GM19043 (cell line): Measurements from ENCODE around the gene MAP3K2.

ENCODE experiments used
- ATAC-seq: cut with Tn5 transposase; IDR thresholded peaks from one replicate; pipeline ENCODE4 v1.9.1; 2021; ENCODE audit warnings: low read depth; ENCODE audit not compliant: unreplicated experiment

MAP3K2 gene

GRCh38 chr2:127254386-127254981 is 133.3 kb downstream of the MAP3K2 start:
- ATAC-seq: no peak
